ENCODE results near the gene RTP3. TPM values are rescaled to one million over a fixed set of nuclear protein-coding genes. Genes with fewer than 3 reads are reported as not detected.

Gene RTP3
- total RNA-seq, 4 donors from 2014 or later = not detected

DNA sequence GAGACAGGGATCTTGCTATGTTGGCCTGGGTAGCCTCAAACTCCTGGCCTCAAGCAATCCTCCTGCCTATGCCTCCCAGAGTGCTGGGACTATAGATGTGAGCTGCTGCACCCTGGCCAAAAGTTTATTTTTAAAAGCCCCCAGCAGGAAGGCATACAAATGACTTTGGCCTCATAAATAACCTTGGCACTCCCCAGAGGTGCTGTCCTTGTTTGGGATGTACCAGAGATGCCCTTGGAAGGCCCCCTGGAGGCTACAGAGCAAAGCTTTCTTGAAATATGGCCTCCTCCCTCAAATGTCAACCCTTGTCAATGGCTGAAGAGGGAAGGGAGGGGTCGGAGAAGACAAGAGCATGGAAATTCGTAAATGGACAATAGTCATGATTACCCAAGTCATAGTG, 14.0 kb upstream of the RTP3 start:
- TF ChIP-seq, protein P1, sequence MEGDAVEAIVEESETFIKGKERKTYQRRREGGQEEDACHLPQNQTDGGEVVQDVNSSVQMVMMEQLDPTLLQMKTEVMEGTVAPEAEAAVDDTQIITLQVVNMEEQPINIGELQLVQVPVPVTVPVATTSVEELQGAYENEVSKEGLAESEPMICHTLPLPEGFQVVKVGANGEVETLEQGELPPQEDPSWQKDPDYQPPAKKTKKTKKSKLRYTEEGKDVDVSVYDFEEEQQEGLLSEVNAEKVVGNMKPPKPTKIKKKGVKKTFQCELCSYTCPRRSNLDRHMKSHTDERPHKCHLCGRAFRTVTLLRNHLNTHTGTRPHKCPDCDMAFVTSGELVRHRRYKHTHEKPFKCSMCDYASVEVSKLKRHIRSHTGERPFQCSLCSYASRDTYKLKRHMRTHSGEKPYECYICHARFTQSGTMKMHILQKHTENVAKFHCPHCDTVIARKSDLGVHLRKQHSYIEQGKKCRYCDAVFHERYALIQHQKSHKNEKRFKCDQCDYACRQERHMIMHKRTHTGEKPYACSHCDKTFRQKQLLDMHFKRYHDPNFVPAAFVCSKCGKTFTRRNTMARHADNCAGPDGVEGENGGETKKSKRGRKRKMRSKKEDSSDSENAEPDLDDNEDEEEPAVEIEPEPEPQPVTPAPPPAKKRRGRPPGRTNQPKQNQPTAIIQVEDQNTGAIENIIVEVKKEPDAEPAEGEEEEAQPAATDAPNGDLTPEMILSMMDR (IDR thresholded peaks at IDR 0.05) = no peak
- no peak for TF ChIP-seq POLR2A (IDR thresholded peaks at IDR 0.05)
- no peak overlapping the region for H3K4me3 ChIP-seq (ENCODE audit: low read depth, poor library complexity, severe bottlenecking)
- intact Hi-C loops (cut with DNase I; ENCODE audit: low total_unique reads) = loop anchor here (10.0 kb wide), 1 partner anchor 151 kb away; no protein-coding TSS in a partner anchor
- no peak for DNase-seq (ENCODE audit: low spot score in 2 of 2)
- 91 to 92% methylated on average over 2 of the region's 2 CpGs for WGBS, 2 donors

DNA sequence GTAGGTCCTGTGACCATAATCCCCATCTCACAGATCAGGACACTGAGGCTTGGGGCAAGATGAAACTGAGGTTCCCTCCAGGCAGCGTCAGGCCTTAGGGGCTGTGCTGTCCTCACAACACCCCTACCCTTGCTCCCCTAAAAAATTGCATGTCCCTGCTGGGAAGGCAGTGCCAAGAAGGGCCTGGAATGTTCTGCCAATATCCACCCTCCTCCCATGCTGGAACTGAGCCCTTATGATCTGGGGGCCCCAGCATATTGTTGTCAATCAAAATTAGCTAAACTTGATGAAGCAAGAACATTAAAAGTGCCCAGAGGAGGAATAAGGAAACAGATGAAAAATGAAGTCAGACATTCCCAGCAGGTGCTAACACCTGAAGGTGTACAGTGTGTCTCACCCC, 13.4 kb upstream of the RTP3 start:
- peak in 1 of 2 donors; percentile 23 for DNase-seq (ENCODE audit: low spot score in 2 of 2)

DNA sequence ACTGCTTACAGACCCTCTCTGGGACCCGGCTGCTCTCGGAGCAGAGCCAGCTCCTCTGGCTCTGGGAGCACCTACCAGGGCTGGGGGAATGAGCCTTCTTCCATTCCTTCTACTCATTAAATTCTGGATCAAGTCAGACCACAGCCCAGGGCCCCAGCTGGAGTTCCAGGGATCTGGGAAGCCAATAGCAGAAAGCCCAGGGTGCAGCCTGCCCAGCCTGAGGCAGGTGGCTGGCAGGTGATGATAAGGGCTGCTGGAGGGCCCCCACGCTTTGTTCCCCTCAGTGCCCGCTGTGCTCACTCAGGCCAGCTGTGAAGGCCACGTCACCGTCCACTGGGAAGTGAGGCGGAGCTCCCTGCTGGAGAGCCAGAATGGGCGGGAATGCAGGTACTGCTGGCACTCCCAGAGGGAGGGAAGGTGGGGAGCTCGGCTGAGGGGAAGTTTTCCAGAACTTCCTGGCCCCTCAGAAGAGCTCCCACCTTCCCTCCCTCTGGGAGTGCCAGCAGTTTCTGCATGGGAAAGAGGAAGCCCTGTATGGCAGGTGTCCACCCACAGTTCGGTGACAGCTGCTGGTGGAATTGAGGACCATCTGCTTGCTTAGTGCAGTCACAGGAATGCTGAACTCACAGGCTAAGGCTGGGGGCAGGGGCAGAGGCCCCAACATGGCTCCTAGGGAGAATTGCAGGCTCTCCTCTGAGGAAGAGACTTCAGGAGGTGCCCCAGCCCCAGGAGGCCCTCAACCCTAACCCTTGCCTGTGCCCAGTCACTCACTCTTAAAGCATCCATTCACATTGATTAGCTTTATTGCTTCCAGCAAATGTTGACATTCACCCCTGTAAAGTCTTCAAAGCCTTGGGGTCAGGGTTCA, 12.6 kb upstream of the RTP3 start:
- H3K4me3 ChIP-seq (ENCODE audit: low read depth, poor library complexity, severe bottlenecking) = no peak overlapping the region
- no peak for TF ChIP-seq POLR2A (IDR thresholded peaks at IDR 0.05)
- TF ChIP-seq, protein P1 (IDR thresholded peaks at IDR 0.05) = no peak
- DNase-seq (ENCODE audit: low spot score in 2 of 2) = peak in 1 of 2 donors; percentile 54
- 79 to 82% methylated on average over 5 to 9 of the region's 10 CpGs for WGBS, 2 donors
- intact Hi-C loops (cut with DNase I; ENCODE audit: low total_unique reads) = loop anchor here (10.0 kb wide), 1 partner anchor 150 kb away; no protein-coding TSS in a partner anchor

More for the DNA sequence above, 13.4 kb upstream of the RTP3 start:
- TF ChIP-seq POLR2A (IDR thresholded peaks at IDR 0.05) = no peak
- TF ChIP-seq, protein P1 (IDR thresholded peaks at IDR 0.05) = no peak
- WGBS, 2 donors = 83 to 92% methylated on average over 1 of the region's 1 CpG
- intact Hi-C loops (cut with DNase I; ENCODE audit: low total_unique reads) = loop anchor here (10.0 kb wide), 1 partner anchor 150 kb away; no protein-coding TSS in a partner anchor
- no peak overlapping the region for H3K4me3 ChIP-seq (ENCODE audit: low read depth, poor library complexity, severe bottlenecking)

DNA sequence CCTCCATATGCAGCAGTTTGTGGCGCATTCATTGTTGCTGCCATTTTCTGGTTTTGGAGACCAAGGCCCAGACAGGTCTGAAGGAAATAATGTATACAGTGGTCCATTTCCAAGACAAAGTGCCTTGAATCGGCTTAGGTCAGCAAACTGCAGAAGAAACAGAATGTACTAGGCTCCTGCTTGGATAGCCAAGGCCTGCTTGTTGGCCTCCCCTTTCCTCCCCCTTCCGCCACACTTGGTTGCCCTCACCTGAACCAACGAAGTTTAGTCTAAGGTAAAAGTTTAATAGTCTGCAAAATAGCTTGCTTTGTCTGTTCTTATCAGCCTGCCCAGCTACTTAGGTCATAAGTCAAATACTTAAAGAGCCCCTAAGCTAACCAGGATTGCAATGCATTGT, 12.0 kb upstream of the RTP3 start:
- intact Hi-C loops (cut with DNase I; ENCODE audit: low total_unique reads) = loop anchor here (10.0 kb wide), 1 partner anchor 149 kb away; no protein-coding TSS in a partner anchor
- 90 to 95% methylated on average over 4 of the region's 4 CpGs for WGBS, 2 donors
- no peak for TF ChIP-seq POLR2A (IDR thresholded peaks at IDR 0.05)
- TF ChIP-seq, protein P1 (IDR thresholded peaks at IDR 0.05) = no peak
- DNase-seq (ENCODE audit: low spot score in 2 of 2) = peak in 1 of 2 donors; percentile 3
- no peak overlapping the region for H3K4me3 ChIP-seq (ENCODE audit: low read depth, poor library complexity, severe bottlenecking)

DNA sequence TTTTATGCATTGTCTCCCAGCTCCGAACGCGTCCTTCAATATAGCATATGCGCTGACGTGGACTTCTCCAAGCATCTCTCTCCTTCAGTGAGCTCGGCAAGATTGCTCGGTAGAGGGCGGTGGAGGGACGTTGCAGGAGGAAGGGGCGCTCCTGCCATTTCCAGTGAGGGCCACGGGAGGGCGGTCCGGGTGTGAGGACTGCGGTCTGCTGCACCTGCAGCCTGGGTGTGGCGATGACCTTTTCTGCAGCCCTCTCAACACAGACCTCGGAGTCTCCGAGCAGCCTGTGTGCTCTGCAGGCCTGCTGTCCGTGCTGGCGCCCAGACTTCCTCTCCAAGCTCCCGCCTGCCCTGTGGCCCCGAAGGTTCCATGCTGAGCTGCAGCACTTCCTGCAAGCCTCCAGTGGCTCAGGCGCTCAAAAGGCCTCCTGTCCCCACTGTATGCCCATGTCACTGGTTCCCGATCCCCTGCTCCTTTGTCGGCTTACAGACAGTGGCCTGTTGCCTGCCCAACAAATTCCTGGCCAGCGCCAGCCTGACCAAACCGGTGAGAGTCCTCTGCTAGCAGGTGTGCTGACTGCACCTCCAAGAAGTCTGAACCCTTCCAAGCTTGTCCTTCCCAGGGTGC, 8.9 kb upstream of the RTP3 start:
- intact Hi-C loops (cut with DNase I; ENCODE audit: low total_unique reads) = loop anchor here (10.0 kb wide), 1 partner anchor 146 kb away; no protein-coding TSS in a partner anchor
- H3K4me3 ChIP-seq (ENCODE audit: low read depth, poor library complexity, severe bottlenecking) = no peak overlapping the region
- TF ChIP-seq, protein P1 (IDR thresholded peaks at IDR 0.05) = peak in 1 of 3 donors; percentile 94
- TF ChIP-seq POLR2A (IDR thresholded peaks at IDR 0.05) = no peak
- 12 to 19% methylated on average over 22 to 26 of the region's 26 CpGs for WGBS, 2 donors
- DNase-seq (ENCODE audit: low spot score in 2 of 2) = peak; percentile 89 to 97
